Left lobe of liver (tissue), 2 donors: Measurements from ENCODE around the gene DCAF4L1. TPM values are rescaled to one million over a fixed set of nuclear protein-coding genes. Genes with fewer than 3 reads are reported as not detected.

Source experiments
- ATAC-seq: fragments of 200-7000 bp; cut with Tn5 transposase; one replicate; pipeline ENCODE4 v1.9.1; 2020; ENCODE audit warnings: mild to moderate bottlenecking, moderate library complexity
- DNase-seq: peaks from one replicate; pipeline ENCODE4 v3.0.0-alpha.2; 2020; ENCODE audit warnings: low spot score
- total RNA-seq: library from RNA; stranded (reverse); gene quantifications from one replicate; pipeline ENCODE4 v1.2.1, GENCODE V29; 2021
- donor health status: DM: no; HTN: no; CAD: no; lungs with moderate emphysema.
- donor health status: DM: no; HTN: yes; CAD: no.

Gene DCAF4L1
- 0.13 TPM for total RNA-seq

DNA sequence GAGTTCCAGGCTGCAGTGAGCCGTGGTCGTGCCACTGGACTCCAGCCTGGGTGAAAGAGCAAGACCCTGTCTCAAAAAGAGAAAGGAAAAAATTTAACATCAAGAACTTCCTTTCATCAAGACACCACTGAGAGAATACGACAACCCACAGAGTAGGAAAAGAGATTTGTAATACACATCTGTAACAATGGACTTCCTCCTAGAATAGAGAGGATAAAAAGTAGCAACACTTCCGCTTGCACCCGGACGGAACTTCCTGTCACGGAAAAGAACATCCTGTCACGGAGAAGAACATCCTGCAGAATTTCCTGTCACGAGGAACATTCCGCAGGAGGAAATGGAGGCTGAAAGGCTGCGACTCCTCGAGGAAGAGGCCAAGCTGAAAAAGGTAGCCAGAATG is at the start of gene DCAF4L1:
Gene DCAF4L1 (plus strand): TSS at position 301 of the 400 bp plus-strand sequence. CDS start 37 bp downstream, at position 338.
- ATAC-seq, result no peak
- no peak for DNase-seq

DNA sequence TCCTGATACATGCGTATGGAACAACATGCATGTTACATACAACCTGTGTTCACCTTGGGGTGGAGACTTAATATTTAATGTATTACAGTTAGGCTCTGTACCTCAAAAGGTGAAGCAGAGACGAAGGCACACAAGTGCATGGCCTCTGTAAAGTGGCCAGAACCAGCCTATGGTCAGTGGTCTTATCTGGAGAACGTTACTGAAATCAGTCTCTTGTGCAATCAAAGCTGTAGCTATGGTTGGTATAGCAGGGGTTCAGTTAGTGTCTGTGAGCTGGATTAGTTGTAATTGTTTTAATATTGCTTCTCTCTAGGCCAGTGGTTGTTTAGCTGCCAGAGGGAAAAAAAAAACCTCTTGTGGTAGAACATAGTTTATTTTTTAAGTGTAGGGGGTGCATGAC is 48.6 kb upstream of the DCAF4L1 start:
- ATAC-seq (no peak), DNase-seq (no peak)

- peak; percentile 81 for DNase-seq
- ATAC-seq, result peak; percentile 72
Measured at GRCh38 chr4:41933997-41934503, 47.5 kb upstream of the DCAF4L1 start.

DNA sequence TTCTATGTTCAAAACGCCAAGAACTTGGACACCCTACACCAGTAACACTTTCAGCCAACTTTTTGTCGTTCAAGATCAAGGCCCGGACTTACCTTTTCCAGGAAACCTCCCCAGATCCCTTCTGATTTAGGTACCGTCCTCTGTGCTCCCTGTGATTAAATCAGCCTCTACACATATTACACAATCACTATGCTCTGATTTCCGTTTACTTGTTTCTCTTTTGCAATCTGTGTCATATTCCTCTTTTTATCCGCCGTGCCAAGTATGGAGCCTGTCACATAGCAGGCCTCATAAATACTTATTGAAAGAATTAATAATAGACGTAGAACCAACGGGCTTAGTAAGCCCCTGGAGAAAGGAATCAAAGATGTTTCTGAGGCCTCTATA is 47.0 kb upstream of the DCAF4L1 start:
- peak; percentile 40 for ATAC-seq
- DNase-seq, result no peak

DNA sequence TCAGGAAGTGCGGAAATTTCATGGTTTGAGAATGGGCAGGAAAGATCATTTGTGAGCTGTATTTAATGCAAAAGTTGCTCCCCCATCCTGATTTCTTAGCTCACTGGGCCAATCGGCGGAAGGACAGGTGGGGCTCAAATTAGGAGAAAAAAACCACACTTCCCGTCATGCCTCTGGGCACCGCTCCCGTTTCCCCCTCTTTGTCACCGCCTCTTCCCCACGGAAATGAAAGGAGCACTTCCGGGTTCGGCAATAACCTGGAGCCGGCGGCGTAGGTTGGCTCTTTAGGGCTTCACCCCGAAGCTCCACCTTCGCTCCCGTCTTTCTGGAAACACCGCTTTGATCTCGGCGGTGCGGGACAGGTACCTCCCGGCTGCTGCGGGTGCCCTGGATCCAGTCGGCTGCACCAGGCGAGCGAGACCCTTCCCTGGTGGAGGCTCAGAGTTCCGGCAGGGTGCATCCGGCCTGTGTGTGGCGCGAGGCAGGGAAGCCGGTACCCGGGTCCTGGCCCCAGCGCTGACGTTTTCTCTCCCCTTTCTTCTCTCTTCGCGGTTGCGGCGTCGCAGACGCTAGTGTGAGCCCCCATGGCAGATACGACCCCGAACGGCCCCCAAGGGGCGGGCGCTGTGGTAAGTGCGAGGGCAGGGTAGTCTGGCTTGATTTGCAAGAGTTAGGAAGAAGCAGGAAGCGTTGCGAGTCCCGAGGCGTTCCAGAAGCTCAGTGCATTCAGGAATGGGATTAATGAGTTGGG is 46.5 kb upstream of the DCAF4L1 start, which contains the start of gene TMEM33:
Gene TMEM33 (plus strand): TSS at position 529 of the 751 bp plus-strand sequence. CDS start 56 bp downstream, at position 585.
- ATAC-seq, result peak; percentile 88
- DNase-seq, result peak; percentile 94

GRCh38 chr4:41935652-41936021 is 45.9 kb upstream of the DCAF4L1 start:
- ATAC-seq (no peak), DNase-seq (no peak)

DNA sequence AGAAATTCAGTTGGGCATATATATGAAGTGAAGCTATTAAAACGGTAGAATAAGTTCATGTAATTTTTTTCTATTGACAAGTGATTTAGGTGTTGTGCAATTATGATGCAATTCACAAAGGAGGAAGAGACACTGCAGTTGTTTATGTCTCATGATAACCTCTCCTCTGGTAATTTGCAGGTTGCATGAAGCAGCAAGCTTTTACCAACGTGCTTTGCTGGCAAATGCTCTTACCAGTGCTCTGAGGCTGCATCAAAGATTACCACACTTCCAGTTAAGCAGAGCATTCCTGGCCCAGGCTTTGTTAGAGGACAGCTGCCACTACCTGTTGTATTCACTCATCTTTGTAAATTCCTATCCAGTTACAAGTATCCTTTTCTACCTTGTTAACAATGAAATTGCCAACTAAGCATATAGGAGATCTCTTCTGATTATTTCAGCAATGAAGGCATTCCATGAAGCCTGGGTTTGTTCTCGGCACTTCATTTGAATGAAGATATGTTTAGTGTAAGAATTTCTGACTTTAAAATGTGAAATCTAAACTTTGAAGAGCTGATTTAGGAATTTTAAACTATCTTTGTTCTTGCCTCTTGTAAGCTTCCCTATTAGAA is 42.4 kb upstream of the DCAF4L1 start:
- DNase-seq, result peak; percentile 52
- peak; percentile 44 for ATAC-seq

- no peak for DNase-seq
- ATAC-seq, result no peak
Measured at GRCh38 chr4:41940834-41941233, 40.7 kb upstream of the DCAF4L1 start.

GRCh38 chr4:41943506-41943905 is 38.0 kb upstream of the DCAF4L1 start:
- no peak for DNase-seq
- no peak for ATAC-seq

DNA sequence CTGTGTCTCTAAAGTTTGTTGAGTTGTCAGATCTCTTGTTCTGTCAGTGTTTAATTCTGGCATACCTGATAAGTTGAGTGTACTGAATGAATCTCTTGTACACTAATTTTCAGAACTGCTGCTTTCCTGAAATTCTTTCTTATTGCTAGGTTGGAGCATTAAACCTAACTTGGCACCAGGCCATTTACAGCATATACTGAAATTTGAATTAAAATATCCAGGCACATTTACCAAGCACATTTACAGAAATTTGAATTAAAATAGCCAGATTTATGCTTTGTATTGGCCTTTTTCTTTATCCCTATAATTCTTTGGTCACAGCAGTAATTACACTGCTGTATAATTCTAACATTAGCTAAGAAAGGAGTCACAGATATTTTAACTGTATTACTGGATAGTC is 37.5 kb upstream of the DCAF4L1 start:
- no peak for DNase-seq
- no peak for ATAC-seq

DNA sequence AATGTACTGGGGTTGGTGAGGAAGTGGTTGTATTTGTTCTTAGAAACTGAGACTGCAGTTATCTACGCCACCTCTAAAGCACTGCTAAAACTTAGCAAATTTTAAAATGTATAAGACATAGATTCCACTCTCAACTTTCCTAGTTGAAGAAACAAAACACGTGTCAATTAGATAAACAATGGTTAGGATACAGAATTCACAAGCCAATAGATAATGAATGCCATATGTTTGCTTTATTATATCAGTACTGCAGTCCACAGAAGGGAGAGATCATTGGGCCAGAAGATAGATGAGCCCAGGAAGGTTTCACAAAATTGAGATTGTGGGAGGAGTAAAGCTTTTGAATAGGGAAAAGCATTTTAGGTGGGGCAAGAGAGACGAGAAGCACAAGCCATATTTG is 32.0 kb upstream of the DCAF4L1 start:
- DNase-seq, result no peak
- no peak for ATAC-seq

GRCh38 chr4:41957634-41958033 is 23.9 kb upstream of the DCAF4L1 start:
- DNase-seq (no peak), ATAC-seq (peak; percentile 26)

GRCh38 chr4:41963105-41963504 is 18.5 kb upstream of the DCAF4L1 start:
- no peak for DNase-seq

DNA sequence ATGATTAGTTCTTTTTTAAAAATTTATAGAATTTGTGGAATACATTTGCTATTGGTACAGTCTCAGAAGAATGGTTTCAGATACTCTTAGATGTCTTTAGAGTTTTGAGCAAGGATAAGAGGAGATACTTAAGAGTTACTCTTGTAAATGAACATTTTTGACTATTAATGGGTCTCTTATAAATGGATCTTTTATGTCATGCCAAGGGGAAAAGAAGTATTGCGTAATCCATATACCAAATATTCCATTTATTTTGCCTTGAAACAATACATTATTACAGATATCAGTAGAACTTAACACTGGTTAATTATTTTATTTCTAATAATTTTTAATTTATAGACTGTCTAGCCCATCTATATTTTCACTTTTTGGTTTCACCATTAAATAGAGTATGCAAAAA is 17.2 kb upstream of the DCAF4L1 start:
- DNase-seq (no peak), ATAC-seq (no peak)

More at GRCh38 chr4:41963105-41963504, 18.5 kb upstream of the DCAF4L1 start:
- ATAC-seq, result no peak

DNA sequence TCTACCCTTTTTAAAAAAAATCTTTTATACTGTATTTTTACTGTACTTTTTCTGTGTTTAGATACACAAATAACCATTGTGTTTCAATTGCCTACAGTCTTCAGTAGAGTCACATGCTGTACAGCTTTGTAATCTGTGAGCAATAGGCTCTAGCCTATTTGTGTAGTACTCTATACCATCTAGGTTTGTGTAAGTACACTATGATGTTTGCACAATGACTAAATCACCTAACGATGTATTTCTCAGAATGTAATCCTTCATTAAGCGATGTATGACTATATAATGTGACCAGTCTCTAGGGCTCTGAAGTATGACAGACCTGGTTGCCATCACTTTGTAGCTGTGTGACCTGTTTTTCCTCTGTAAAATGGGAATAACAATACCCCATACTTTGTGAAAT is 14.2 kb upstream of the DCAF4L1 start:
- DNase-seq (no peak), ATAC-seq (no peak)

DNA sequence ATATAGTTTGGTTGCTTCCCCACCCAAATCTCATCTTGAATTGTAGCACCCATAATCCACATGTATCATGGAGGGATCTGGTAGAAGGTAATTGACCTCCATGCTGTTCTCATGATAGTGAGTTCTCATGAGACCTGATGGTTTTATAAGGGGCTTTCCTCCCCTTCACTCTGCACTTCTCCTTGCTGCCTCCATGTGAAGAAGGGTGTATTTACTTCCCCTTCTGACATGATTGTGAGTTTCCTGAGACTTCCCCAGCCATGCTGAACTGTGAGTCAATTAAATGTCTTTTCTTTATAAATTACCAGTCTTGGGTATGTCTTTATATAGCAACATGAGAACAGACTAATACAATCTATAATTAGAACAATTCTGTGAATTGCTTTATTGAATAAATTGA is 11.9 kb upstream of the DCAF4L1 start:
- DNase-seq (no peak), ATAC-seq (no peak)

DNA sequence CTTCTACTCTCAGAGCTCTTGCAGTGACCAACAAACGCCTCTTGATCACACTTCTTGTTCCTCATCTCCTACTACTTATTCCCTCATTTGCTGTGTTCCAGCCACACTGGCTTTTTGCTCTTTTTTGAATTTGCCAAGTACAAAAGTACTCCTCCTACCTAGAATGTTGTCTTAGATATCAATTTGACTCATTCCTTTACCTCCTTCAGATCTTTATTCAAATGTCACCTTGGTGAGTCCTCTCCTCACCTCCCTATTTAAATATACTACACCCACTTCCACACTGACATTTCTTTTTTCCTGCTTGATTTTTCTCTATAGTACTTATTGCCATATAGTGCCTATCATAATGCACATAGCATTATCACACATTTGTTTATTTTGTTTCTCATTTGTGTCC is 6.2 kb upstream of the DCAF4L1 start:
- ATAC-seq (no peak), DNase-seq (no peak)

GRCh38 chr4:41976775-41977516 is 4.6 kb upstream of the DCAF4L1 start:
- no peak for DNase-seq
- peak; percentile 77 for ATAC-seq

DNA sequence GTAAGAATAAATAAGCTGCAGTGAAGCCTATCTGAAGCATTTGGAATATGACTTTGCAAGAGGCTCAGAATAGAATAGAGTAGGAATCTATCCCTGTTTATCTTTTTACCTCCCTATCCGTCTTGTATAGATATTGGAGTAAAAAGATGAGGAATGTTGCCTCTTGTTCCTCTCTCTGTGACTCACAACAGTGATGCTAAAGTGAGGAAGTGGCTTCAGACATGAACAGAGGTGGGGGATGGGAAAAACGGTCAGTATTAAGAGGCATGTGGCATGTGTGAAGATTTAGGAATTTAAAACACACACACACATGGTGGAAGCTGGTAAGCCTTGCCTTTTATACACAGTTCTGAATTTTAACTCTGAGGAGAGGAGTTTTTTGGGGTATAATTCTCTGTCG is 3.8 kb upstream of the DCAF4L1 start:
- DNase-seq, result no peak
- ATAC-seq, result no peak

DNA sequence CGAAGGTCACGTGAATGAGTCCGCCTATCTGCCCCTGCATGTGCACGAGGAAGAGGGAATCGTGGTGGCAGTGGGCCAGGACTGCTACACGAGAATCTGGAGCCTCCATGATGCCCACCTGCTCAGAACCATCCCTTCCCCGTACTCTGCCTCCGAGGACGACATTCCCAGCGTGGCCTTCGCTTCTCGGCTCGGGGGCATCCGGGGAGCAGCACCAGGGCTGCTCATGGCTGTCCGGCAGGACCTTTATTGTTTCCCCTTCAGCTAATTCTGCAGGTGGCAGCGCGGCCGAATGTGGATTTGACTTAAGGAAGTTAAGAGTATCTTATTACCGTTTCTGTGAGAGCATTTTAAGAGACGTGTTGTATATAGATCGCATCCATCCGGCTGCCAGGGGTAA is 1.2 kb downstream of the DCAF4L1 start:
- DNase-seq, result no peak
- no peak for ATAC-seq

DNA sequence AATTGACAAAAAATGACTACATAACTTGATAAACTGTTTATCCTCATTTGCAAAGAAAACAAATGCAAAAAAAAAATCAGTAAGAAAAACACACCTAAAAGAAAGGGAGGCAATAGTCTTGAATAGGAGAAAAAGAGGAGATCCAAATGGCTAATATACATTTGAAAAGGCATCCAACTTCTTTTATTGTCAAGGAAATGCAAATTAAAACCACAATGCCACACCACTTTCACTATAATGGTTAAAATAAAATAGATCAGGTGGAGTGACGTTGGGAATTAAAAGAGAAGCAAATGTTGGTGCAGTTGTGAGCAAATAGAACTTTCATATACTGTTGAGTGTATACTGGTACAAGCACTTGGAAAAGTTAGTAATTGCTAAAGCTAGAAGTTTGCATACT is 3.6 kb downstream of the DCAF4L1 start:
- DNase-seq, result no peak
- ATAC-seq, result no peak

DNA sequence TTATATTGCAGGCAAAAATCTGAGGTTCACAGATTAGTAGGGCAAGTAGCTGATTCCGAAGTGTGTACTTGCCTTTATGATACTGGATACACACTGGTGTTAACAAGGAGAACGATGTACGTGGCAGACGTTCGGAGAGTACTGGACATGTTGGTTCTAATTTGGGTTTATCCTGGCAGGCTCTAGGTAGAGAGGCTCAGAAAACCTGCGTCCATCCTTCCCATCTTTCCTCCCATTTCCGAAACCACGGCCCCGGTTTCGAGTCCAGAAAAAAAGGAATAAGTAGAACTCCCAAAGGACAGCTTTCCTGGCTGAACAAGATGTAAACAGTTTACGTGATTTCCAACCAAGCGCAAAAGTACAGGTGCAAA is 8.4 kb downstream of the DCAF4L1 start:
- DNase-seq (no peak), ATAC-seq (peak; percentile 28)
